Karpas-422 (cell line): Measurements from ENCODE around the gene TMED7. TPM values are rescaled to one million over a fixed set of nuclear protein-coding genes. Genes with fewer than 3 reads are reported as not detected.

Experiments used
- total RNA-seq: library from RNA; depleted of rRNA; stranded (reverse); fragments of >200 nt; shearing (Covaris generic); gene quantifications from 2 replicates; pipeline ENCODE4 v1.2.3, GENCODE V29; 2014; ENCODE audit warnings: low replicate concordance; rRNA removed

The TMED7 gene
- total RNA-seq, 1 experiment from 2014 or later, result 61.1 TPM

Other genes with a start within 250 kb of the TMED7 start
- 7.6 and 16.8 TPM in 2 replicates for gene FEM1C, start 81.3 kb downstream of the TMED7 start, total RNA-seq
- gene TICAM2, start 23.6 kb downstream of the TMED7 start, total RNA-seq, result 0.07 TPM in 1 of 2 replicates, not detected in the other
- not detected in 2 replicates for gene CDO1, start 190.6 kb upstream of the TMED7 start, total RNA-seq
- 34.2 and 59.3 TPM in 2 replicates for gene ATG12, start 215.5 kb upstream of the TMED7 start, total RNA-seq
- 137 and 188 TPM in 2 replicates for gene AP3S1, start 215.9 kb upstream of the TMED7 start, total RNA-seq